Ovary (tissue), 9 donors: ENCODE results near the gene TRIP6. TPM values are rescaled to one million over a fixed set of nuclear protein-coding genes. Genes with fewer than 3 reads are reported as not detected.

ENCODE experiments used
- DNase-seq, 5 donors: peaks; one replicate each; pipeline ENCODE4 v3.0.0-alpha.2; 2019 to 2020
- H3K27ac ChIP-seq, 2 donors: fragments of 200-600 bp; one replicate each; pipeline versions ENCODE4 v1.5.1 to v1.8.0; 2019 to 2022
- H3K27me3 ChIP-seq: fragments of 200-600 bp; one replicate; pipeline ENCODE4 v1.8.0; 2022
- H3K36me3 ChIP-seq: fragments of 200-600 bp; sonication (generic); one replicate; pipeline ENCODE4 v1.5.1; 2019
- H3K4me1 ChIP-seq: one replicate; pipeline ENCODE4 v1.8.1; 2013; ENCODE audit warnings: mild to moderate bottlenecking, moderate library complexity; ENCODE audit not compliant: insufficient read depth
- H3K4me3 ChIP-seq: fragments of 200-600 bp; sonication (generic); one replicate; pipeline ENCODE4 v1.5.1; 2017
- H3K9me3 ChIP-seq, 2 donors: fragments of 200-600 bp in 1 of 2; sonication (generic) in 1 of 2; one replicate each; pipeline versions ENCODE4 v1.5.1 to v1.8.1; 2013 to 2019; ENCODE audit warnings: mild to moderate bottlenecking in 1 of 2, moderate library complexity in 1 of 2
- EP300 ChIP-seq: sonication (generic); formaldehyde crosslinking; IDR thresholded peaks from one replicate; pipeline ENCODE4 v1.6.1; 2017; ENCODE audit warnings: antibody characterized with exemption
- POLR2A ChIP-seq: fragments of 450-650 bp; IDR thresholded peaks from one replicate; pipeline ENCODE4 v1.6.1; 2017; ENCODE audit warnings: antibody characterized with exemption, mild to moderate bottlenecking, moderate library complexity
- WGBS, 3 donors: extraction: QIAGEN DNeasy Blood & Tissue Kit in 1 of 3; methylation state at CpG; one replicate each; pipeline versions ENCODE4 v1.1.5 to v1.1.7; 2013 to 2017; 5-methylcytosine and 5-hydroxymethylcytosine counted together
- intact Hi-C, 4 donors: fragments of 100-400 bp; cut with DNase I; formaldehyde crosslinking; loops; one replicate each; pipeline versions ENCODE4 v1.11.0 to v1.15.1; 2022 to 2023
- polyA plus RNA-seq, 2 donors: library from polyadenylated mRNA; stranded (reverse); fragments of 200-250 nt in 1 of 2; fragments of 350-450 nt in 1 of 2; fragmentation: Illumina TruSeq in 1 of 2; extraction: RNeasy Lipid Tissue Mini Kit (QIAGEN cat#74804) in 1 of 2; gene quantifications; one replicate each; pipeline ENCODE4 v1.2.3, GENCODE V29; 2013 to 2014
- total RNA-seq, 7 donors: library from RNA; depleted of rRNA in 2 of 7; stranded (reverse); fragments of >200 nt in 2 of 7; fragmentation: NEBNext Ultra II Directional in 3 of 7; extraction: Animal tissue kit (Norgen Biotek cat#: 25700) in 3 of 7; gene quantifications; one replicate each; pipeline versions ENCODE4 v1.1.0 to v1.2.4, GENCODE V29; 2016 to 2023
- TF ChIP-seq, protein P1 (sequence below), 3 donors: fragments of 450-650 bp in 2 of 3; fragments of 200-600 bp in 1 of 3; IDR thresholded peaks; one replicate each; pipeline versions ENCODE4 v1.5.1 to v1.8.0; 2016 to 2022; ENCODE audit warnings: antibody characterized with exemption in 3 of 3, mild to moderate bottlenecking in 1 of 3
- donor health status: DM: no; HTN: no; CAD: no; lungs with moderate emphysema.
- donor health status: DM: no; HTN: no; CAD: no.
- donor health status: Bipolar disorder and iron deficiency.
- donor health status: DM: yes; HTN: yes; CAD: no.
- donor health status: DM: no; HTN: no; CAD: no.
- donor health status: DM: yes; HTN: yes; CAD: no.

TRIP6 gene
- total and polyA plus RNA-seq, 9 donors = 17.3 to 98.8 (median 72.5) TPM

DNA sequence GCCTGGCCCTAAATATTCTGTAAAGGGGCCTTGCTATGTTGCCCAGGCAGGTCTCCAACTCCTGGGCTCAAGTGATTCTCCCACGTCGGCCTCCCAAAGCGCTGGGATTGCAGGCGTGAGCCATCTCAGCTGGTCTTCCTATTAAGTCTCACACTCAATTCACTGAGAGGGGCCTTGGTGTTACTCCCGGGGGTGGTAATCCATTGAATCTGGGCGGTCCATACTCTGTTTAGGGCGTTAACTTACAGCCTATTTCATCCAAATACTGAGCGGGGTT is 7.1 kb downstream of the TRIP6 start:
- H3K4me1 ChIP-seq = peaks cover 6% of the 10 kb centered on the region

DNA sequence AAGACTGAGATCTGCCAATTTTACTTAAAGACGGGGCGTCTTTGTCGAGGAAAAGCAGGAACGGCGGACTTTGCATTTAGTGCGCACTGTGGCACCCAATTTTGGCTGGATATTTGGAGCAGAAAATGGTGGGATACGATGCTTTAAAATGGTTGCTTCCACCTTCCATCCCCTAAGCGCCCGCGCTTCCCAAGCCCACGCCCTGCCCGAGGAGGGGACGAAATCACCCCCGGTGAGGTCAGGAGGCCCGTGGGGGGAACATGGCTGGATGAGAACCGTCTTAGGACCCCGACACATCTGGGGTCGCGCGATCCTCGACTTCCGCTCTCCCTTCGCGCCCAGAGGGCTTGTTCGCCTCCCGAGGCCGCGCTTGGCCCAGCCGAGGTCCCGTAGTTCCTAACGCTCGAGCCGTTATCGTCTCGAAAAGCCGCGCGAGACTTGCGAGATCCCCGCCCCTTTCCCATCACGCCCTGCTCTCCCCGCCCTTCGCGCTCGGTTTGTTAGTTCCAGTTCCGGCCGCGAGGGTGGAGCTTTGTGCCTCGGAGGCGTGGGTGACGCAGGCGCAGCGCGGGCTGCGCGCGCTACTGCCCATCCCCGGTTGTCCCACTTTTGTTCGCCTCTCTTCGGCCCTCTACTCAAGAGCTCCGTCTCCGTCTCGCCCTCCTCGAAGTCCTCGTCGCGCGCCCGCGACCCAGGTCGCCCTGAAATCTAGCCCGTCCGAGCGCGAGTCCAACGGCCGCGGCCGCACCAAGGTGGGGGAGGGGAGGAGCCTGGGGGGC is 7.6 kb downstream of the TRIP6 start, which contains the start of gene SRRT:
TSS of gene SRRT (plus strand) at position 527 of the 779 bp plus-strand sequence. CDS start 488 bp downstream, outside the sequence.
- Histone ChIP-seq H3K27me3 (no peaks in the 10 kb centered on the region), H3K4me1 (peaks cover 6% of the 10 kb centered on the region), H3K36me3 (no peaks in the 10 kb centered on the region), H3K9me3 (no peaks in the 10 kb centered on the region), H3K4me3 (peak within 1 kb of the TSS; percentile 88), H3K27ac (peak within 1 kb of the TSS; percentile 90 to 93)
- intact Hi-C loops = loop anchor here in 1 of 4 donors (10.0 kb wide), 1 partner anchor 370 kb away; the partner anchor contains the start of gene FIS1
- DNase-seq = peak; percentile 98 to 99 (median 99)
- TF ChIP-seq, protein P1, sequence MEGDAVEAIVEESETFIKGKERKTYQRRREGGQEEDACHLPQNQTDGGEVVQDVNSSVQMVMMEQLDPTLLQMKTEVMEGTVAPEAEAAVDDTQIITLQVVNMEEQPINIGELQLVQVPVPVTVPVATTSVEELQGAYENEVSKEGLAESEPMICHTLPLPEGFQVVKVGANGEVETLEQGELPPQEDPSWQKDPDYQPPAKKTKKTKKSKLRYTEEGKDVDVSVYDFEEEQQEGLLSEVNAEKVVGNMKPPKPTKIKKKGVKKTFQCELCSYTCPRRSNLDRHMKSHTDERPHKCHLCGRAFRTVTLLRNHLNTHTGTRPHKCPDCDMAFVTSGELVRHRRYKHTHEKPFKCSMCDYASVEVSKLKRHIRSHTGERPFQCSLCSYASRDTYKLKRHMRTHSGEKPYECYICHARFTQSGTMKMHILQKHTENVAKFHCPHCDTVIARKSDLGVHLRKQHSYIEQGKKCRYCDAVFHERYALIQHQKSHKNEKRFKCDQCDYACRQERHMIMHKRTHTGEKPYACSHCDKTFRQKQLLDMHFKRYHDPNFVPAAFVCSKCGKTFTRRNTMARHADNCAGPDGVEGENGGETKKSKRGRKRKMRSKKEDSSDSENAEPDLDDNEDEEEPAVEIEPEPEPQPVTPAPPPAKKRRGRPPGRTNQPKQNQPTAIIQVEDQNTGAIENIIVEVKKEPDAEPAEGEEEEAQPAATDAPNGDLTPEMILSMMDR (IDR thresholded peaks at IDR 0.05) = peak; percentile 49 to 90 (median 86)
- TF ChIP-seq EP300 (no peak), POLR2A (peak; percentile 98)
- 1% methylated on average over 76 to 79 of the region's 79 CpGs for WGBS, 3 donors

More for the DNA sequence above, 7.1 kb downstream of the TRIP6 start:
- Histone ChIP-seq H3K9me3 (no peaks in the 10 kb centered on the region), H3K36me3 (no peaks in the 10 kb centered on the region), H3K27me3 (no peaks in the 10 kb centered on the region), H3K4me3 (peak overlapping the region; percentile 88), H3K27ac (peak overlapping the region; percentile 90 to 93)
- peak in 1 of 5 donors; percentile 52 for DNase-seq
- 46 to 52% (median 46%) methylated on average over 8 of the region's 8 CpGs for WGBS, 3 donors
- no peak for TF ChIP-seq POLR2A
- TF ChIP-seq EP300 = no peak
- TF ChIP-seq, protein P1 (IDR thresholded peaks at IDR 0.05) = no peak
- intact Hi-C loops = loop anchor here in 1 of 4 donors (10.0 kb wide), 1 partner anchor 371 kb away; the partner anchor contains the start of gene FIS1

DNA sequence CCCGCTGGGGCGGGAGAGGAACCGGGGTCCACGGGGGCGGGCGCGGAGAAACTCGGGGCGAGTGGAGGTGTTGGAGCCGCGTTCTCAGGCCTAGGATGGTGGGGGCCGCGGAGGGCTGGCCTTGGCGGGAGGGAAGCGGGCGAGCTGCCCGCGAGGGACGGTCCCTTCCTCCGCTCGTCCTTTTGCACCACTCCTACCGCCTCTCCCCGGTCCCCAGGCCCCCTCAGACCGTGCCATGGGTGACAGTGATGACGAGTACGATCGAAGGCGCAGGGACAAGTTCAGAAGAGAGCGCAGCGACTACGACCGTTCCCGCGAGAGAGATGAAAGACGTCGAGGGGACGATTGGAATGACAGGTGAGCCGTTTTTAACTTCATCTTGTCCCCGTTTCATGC is 8.2 kb downstream of the TRIP6 start:
- H3K4me1 ChIP-seq = peaks cover 6% of the 10 kb centered on the region

DNA sequence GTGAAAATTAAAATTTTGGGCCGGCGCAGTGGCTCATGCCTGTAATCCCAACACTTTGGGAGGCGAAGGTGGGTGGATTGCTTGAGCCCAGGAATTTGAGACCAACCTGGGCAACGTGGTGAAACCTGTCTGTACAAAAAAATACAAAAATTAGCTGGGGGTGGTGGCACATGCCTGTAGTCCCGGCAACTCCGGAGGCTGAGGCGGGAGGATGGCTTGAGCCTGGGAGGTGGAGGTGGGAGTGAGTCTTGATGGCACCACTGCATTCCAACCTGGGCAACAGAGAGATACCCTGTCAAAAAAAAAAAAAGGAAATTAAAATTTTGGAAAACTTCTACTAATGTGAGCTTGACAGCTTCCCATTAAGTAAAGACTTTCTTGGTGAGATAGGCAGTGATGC is 10.8 kb downstream of the TRIP6 start:
- Histone ChIP-seq H3K4me1 (peaks cover 6% of the 10 kb centered on the region), H3K27ac (no peak overlapping the region), H3K36me3 (no peaks in the 10 kb centered on the region), H3K4me3 (no peak overlapping the region), H3K27me3 (no peaks in the 10 kb centered on the region), H3K9me3 (no peaks in the 10 kb centered on the region)
- TF ChIP-seq EP300 (no peak), POLR2A (no peak)
- TF ChIP-seq, protein P1 (IDR thresholded peaks at IDR 0.05) = no peak
- WGBS, 3 donors = 66 to 73% (median 70%) methylated on average over 7 of the region's 7 CpGs
- intact Hi-C loops = loop anchor here in 1 of 4 donors (10.0 kb wide), 1 partner anchor 367 kb away; the partner anchor contains the start of gene FIS1
- DNase-seq = no peak

More for the DNA sequence above, 8.2 kb downstream of the TRIP6 start:
- Histone ChIP-seq H3K4me3 (peak overlapping the region; percentile 88), H3K27me3 (no peaks in the 10 kb centered on the region), H3K27ac (peak overlapping the region; percentile 90 to 93), H3K36me3 (no peaks in the 10 kb centered on the region), H3K9me3 (no peaks in the 10 kb centered on the region)
- TF ChIP-seq EP300 (no peak), POLR2A (no peak)
- TF ChIP-seq, protein P1 (IDR thresholded peaks at IDR 0.05) = no peak
- WGBS, 3 donors = 0 to 1% (median 1%) methylated on average over 33 to 39 of the region's 39 CpGs
- intact Hi-C loops = loop anchor here in 1 of 4 donors (10.0 kb wide), 1 partner anchor 369 kb away; the partner anchor contains the start of gene FIS1
- DNase-seq = no peak
